Measurements from ENCODE around the gene NFILZ.

GRCh38 chr19:8611877-8612806, 18.3 kb upstream of the NFILZ start:
- TF ChIP-seq EP300 (IDR thresholded peaks at IDR 0.05; ENCODE audit: borderline replicate concordance in 1 of 2, low read depth in 2 of 2, low read length in 2 of 2) (no peak), RFX5 (IDR thresholded peaks at IDR 0.05; ENCODE audit: borderline replicate concordance, low read depth, low read length) (no peak), EZH2 (IDR thresholded peaks at IDR 0.05; ENCODE audit: low read depth, low read length, severe bottlenecking) (no peak), ZNF274 (IDR thresholded peaks at IDR 0.05; ENCODE audit: borderline replicate concordance, extremely low read depth, low read length) (no peak), E2F6 (IDR thresholded peaks at IDR 0.05) (no peak)

Measured in H1 (cell line).